Left lobe of liver (tissue), 2 donors: Measurements from ENCODE around the gene IKZF3. TPM values are rescaled to one million over a fixed set of nuclear protein-coding genes. Genes with fewer than 3 reads are reported as not detected.

Source experiments
- ATAC-seq: fragments of 200-7000 bp; cut with Tn5 transposase; one replicate; pipeline ENCODE4 v1.9.1; 2020; ENCODE audit warnings: mild to moderate bottlenecking, moderate library complexity
- DNase-seq: peaks from one replicate; pipeline ENCODE4 v3.0.0-alpha.2; 2020; ENCODE audit warnings: low spot score
- total RNA-seq: library from RNA; stranded (reverse); gene quantifications from one replicate; pipeline ENCODE4 v1.2.1, GENCODE V29; 2021
- donor health status: DM: no; HTN: no; CAD: no; lungs with moderate emphysema.
- donor health status: DM: no; HTN: yes; CAD: no.

The IKZF3 gene
- total RNA-seq, 1 donor from 2014 or later: 0.63 TPM

DNA sequence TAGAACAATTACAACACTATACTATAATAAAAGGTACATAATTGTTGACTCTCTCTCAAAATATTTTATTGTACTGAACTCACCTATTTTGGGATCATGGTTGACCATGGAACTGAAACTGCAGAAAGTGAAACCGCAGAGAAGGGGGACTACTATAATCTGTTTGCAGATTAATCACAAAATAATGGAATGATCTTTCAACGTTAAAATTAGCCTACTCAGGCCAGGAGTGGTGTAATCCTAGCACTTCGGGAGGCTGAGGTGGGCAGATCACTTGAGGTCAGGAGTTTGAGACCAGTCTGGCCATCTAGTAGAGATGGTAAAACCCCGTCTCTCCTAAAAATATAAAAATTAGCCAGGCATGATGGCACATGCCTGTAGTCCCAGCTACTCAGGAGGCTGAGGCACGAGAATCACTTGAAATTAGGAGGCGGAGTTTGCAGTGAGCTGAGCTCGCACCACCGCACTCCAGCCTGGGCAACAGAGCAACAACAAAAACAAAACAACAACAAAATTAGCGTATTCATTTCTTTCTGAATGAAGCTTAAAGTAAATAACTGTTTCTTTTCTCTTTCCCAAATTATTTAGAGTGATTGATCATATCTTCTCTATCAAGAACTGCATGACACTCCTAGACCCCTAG, 45.6 kb downstream of the IKZF3 start:
- no peak for DNase-seq
- no peak for ATAC-seq

DNA sequence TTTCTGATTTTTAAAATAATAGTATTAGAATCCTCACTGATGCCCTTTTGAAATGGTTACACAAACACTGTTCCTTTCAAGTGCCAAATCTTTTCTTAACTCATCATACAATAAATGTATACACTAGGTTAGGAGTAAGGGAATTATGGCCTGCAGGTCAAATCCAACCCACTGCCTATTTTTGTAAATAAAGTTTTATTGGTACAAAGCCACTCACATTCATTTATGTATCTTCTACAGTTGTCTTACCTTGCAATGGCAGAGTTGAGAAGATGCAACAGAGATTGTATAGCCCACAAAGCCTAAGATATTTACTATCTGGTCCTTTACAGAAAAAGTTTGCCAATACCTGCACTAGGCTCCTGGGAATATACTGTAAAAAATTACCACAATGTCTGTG, 47.8 kb downstream of the IKZF3 start:
- no peak for ATAC-seq

DNA sequence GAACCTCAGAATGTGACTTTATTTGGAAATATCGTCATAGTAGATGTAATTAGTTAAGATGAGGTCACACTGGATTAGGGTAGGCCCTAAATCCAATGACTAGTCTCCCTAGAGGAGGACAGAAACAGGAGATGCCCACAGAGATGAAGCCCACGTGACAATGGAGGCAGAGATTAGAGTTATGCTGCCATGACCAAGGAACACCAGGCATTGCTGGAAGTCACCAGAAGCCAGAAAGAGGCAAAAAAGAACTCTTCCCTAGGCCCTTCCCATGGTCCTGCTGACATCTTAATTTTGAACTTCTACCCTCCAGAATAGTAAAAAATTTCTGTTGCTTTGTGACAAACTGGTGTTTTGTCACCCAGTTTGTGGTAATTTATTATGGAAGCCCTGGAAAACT, 49.6 kb downstream of the IKZF3 start:
- ATAC-seq (no peak), DNase-seq (no peak)

More for the DNA sequence above, 47.8 kb downstream of the IKZF3 start:
- no peak for DNase-seq

DNA sequence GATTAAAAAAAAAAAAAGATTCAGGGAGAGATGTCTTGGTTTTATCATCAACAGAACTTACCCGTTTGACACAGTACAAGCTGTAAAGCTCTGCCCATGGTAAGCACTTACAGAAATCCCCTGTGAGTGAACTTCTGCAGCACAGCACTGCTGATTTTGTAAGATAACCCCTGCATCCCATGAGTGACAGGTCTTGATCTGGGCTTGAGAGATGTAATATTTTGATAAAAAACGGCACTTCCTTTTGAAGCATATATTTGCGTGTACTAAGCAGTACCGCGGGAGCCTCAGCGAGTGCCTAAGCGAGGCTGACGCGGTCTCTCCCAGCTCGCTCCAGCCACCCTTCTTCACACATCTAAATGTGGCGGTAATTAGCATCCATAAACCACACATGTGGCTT, 50.5 kb downstream of the IKZF3 start:
- ATAC-seq (no peak), DNase-seq (no peak)

DNA sequence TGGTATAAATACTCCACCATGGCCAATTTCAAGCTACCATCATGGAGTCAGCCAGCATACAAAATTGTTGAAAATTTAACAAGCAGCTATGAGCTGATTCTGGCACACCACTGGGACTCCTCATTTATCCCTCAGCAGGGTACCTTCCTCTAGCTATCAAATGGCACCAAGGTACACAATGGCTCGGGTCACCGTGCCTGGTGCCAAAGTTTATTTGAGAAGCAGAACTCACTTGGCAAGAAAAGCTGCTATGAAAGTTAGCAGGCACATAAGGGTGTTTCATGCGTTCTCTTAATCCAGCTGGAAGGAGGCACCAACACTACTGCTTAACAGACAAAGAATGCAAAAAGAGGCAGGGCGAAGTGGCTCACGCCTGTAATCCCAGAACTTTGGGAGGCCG, 51.6 kb downstream of the IKZF3 start:
- ATAC-seq (peak; percentile 98), DNase-seq (peak; percentile 62)

DNA sequence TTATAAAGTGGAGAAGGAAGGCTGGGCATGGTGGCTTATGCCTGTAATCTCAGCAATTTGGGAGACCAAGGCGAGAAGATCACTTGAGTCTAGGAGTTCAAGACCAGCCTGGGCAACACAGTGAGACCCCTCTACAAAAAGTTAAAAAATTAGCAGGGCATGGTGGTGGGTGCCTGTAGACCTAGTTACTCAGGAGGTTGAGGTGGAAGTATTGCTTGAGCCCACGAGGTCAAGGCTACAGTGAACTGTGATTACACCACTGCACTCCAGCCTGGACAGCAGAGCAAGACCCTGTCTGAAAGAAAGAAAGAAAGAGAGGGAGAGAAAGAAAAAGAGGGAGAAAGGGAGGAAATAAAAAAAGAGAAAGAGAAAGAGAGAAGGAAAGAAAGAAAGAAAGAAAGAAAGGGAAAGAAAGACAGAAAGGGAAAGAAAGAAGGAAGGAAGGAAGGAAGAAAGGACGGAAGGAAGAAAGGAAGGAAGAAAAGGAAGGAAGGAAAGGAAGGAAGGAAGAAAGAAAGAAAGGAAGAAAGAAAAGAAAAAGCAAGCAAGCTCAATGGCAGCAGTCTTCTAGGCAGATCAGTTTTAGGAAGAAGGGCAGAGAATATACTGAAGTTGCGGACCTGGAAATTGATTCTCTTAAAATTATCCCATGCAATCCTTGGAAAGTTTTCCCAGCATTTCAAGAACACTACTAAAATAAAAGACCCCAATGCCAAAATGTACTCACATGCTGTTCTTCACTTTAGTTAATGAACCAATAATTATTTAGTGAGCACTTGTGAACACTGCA, 53.0 kb downstream of the IKZF3 start:
- ATAC-seq (no peak), DNase-seq (no peak)

DNA sequence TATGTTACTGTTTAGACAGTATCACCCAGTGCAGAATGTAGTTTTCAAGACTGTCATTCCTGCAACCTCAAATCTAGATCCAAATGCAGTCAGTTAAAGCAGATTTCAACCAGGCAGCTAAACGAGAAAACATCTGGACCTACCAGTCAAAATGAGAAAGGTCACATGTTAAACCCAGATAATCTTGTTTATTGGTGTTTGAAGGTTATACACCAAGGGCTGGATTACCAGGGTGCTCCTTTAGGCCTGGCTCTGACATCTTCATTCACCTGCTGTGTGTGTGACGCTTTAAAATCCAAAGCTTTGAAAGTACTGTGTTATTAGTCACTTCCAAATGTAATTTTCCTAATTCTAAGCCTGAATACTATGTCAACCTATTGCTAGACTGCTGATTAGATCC, 54.9 kb downstream of the IKZF3 start:
- no peak for ATAC-seq
- DNase-seq: no peak

DNA sequence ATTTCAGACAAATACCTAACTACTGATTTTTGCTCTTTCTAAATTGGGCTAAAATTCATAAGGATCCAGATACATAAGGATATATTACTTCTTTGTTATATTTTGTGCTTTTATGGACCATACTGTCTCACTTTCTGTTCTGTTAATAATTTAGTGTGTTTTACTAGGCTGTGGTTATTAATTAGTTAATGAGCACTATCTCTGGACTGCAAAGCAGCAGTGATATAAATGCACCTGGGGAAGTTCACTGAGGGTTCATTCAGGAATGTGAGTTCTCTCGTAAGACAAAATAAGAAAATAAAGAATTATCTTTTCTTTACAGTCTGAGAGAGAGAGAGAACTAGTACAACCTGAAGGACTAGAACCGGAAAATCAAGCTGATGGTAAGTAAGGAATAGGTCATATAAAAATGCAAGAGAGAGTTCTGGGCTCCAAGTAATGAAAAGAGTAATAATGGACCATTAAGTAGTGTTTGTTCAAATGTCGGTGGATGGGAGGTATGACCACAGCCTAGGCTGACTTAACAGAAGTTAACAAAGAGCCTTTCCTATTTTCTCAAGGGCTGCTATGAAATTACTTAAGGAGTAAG, 55.6 kb downstream of the IKZF3 start:
- no peak for DNase-seq
- ATAC-seq: no peak

DNA sequence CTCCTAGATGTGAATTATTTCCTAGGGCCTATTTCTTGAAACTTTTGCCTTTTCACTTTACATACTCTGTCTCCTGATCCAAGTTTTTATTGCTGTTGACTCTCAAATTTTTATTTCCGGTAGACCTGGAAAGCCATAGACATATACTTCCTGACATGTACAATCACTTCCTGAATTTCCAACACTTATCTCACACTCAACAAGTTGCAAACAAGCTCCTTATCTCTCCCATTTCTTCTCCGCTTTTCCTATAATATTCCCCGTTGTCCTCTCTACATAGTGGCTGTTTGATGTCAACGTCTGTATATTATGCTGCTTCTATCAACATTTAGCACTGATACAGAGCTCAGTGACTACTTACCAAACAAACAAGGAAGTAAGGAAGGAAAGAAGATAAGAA, 59.3 kb downstream of the IKZF3 start:
- no peak for DNase-seq
- ATAC-seq: no peak

DNA sequence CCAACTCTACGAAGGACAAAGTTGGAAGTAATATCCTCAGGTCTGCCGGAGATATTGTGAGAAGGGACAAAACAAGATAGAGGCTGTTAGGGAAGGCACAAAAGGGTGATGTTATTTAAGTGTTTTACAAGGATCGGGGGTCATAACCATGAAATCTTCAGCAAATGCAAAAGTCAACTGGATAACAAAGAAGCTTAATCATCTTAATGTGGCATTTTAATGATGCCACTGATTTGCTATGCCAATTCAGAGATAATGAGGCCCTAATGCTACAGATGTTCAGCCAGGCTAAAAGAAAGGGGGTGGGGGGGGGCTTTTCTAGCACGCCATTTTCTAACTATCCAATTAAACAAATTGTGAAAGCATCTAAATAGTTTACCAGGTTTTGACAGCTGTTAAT, 63.1 kb downstream of the IKZF3 start:
- ATAC-seq: no peak

DNA sequence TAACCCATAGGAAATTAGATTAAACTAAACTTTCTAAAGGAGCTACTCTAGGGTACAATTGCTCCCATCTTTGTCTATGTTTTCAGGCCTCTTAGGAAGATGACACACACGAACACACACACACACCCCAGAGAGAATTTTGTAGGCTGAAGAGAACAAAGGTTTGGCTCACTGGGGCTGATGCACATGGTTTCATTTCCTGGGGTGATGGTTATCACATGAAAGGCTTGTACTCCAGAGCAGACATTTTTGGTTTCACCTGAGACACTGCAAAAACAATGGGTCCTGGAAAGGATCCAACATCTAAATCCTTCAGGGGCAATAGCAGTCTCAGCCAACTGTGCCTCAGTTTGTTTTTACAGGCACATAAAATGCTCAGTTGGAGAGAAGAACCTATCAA, 63.6 kb downstream of the IKZF3 start:
- DNase-seq (no peak), ATAC-seq (no peak)

More for the DNA sequence above, 63.1 kb downstream of the IKZF3 start:
- no peak for DNase-seq

DNA sequence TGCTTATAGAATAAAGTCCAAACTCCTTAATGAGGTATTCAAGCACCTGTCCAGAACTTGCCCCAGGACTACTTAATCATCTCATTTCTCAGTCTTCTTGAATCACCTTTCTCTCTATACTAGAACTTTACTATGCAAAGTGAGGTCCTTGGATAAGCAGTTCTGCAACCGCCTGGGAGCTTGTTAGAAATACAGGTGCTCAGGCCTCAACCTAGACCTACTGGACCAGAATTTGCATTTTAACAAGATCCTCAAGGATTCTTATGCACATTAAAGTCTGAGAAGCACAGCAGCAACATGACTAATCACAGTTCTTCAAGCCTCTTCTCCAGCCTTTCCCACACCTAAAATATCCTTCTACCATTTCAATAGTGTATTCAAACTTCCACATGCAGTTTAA, 64.7 kb downstream of the IKZF3 start:
- ATAC-seq: no peak

DNA sequence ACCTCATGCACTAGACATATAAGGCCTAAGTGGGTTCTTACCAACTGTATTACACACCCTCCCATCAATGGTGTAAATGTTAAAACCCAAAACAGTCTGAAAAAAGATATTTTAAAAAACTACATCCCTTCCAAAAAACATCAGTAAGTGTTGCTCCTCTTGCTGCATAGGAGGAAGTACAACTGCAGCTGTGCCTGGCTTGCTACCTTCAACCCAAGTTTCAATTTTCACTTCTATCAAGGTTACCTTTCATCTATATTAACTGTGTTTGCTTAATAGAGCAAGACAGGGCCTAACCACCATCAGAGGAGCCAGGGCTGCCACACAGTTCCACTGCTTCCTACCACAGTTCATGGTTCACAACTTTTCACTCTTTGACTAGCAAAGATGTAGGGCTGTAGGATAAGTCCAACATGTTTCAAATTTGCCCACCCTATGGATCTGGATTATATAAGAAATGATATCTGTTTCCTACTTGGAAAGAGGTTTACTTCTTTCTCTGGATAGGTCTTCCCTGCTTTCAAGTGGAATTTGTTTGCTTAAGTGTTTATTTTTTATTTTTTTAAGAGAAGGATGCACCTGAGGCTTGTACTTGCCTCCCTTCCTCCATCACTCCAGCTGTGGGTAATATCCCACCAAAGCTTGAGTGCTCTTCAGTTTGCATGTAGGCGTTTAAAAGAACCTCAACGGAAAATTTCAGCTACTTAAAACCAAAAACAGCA, 69.7 kb downstream of the IKZF3 start:
- DNase-seq: no peak

More for the DNA sequence above, 64.7 kb downstream of the IKZF3 start:
- DNase-seq: no peak

DNA sequence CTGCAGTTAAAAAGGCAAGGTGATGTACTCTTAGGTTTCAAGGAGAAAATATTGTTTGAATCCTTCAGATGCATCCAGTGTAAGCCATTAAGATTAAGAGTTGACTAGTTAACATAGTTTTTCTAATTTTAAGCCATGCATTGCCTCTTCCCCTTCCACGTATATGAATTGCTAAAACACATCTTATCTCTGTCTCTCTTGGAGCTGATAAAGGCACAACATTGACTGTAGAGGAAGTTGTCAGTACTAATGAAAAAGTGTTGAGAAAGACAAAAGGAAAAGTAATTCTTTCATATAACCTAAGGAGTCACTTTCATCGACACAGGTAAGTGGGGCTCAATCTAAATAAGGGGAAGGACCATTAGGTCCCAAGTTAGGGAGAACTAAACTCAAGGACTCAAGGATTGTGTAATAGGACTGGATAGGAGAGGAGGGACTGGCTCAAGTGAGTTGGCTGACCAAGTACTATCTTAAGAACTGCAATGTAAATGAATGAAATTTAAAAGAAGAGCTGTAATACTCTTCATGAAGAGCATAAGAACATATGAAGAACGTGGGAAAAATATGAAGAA, 70.7 kb downstream of the IKZF3 start:
- DNase-seq (no peak), ATAC-seq (no peak)

More for the DNA sequence above, 69.7 kb downstream of the IKZF3 start:
- ATAC-seq: no peak

DNA sequence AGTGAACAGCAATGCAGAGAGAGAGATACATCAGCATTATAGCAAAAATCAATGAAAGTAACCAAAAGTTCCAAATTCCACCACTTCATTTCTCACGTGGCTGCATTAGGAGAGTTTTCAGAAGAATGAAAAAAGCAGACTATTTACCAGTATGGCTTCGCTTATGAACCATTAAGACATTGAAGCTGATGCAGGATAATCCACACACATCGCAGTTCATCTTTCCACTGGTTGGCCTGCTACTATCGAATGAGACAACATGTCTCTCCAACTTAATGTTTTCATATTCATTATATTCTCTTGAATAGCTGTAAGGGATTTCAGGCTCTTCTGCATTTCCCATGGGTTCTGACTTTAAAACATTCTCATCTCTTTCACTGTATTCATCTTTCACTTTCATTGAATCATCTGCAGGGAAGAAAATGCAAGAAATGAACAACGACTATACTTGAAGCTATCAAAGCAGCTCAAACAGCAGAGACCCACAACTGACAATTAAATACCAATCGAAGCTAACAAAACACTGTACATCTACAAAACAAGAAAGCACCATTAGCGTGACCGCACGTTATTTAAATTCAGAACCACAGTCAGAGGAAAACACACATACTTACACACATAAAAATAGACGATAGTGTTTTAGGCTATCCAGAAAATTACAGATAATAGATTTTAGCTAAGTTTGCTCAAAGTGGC, 71.4 kb downstream of the IKZF3 start:
- ATAC-seq (no peak), DNase-seq (no peak)

DNA sequence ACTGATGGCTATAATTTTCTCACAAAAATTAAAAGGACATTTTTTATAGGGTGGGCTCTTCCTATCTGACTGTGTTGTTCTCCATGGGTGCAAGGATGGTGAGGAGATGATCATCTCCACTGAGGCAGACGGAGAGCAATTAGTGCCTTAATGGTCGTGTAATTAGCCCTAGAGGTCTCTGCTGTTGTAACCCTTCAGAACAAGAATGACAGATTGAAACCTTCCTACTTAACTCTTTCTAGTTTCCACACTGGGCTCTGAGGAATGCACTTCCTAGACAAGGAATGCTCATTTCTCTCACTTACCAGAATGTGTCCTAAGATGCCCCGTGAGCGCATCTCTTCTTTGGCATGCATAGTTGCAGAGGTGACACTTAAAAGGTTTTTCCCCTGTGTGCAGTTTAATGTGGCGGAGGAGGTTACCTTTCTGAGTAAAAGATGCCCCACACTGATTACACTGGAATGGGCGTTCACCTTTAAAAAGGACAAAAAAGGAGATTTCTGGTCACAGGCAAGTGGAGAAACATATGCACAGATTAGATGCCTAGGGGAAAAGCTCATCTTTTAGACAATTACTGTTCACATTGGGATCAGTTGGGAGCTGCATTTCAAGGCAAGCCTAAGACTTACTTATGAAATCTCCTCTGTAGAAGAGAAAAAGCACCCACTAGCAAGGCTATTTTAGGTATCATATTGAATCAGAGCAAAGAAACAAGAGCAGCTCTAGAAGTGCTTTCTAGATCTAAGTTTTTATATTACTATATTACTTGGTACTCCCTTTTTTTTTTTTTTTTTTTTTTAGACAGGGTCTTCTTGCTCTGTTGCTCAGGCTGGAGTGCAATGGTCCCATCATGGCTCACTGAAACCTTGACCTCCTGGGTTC, 72.8 kb downstream of the IKZF3 start:
- ATAC-seq (no peak), DNase-seq (no peak)

DNA sequence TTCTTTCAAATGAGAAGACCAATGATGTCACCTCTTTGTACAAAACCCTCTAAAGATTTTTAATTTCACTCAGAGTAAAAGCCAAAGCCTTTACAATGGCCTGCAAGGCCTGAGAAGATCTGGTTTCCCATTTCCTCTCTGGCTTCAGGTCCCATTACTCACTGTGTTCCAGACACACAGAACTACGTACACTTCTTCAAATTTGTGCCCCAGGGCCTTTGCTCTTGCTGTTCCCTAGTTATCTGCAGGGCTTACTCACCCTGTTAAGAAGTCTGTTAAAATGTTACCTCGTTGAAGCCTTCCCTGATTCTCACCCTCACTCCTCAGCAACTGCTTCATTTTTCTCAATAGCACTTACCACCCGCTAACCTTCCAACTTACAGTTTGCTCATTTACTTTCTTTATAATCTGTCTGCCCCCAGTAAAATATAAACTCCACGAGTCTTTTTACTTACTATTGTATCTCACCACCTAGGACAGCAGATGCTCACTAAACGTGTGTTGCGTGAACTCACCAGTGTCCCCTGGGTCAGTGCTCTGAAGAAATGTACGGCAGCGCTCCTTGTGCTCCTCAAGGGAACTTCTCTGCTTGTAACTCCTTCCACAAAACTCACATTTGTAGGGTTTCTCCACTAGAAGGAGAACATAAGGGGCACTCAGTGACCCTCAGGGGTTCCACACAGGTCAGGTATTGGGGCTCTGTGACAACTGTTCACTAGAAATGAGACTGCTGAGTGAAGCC, 76.2 kb downstream of the IKZF3 start:
- DNase-seq: no peak
- ATAC-seq: no peak

DNA sequence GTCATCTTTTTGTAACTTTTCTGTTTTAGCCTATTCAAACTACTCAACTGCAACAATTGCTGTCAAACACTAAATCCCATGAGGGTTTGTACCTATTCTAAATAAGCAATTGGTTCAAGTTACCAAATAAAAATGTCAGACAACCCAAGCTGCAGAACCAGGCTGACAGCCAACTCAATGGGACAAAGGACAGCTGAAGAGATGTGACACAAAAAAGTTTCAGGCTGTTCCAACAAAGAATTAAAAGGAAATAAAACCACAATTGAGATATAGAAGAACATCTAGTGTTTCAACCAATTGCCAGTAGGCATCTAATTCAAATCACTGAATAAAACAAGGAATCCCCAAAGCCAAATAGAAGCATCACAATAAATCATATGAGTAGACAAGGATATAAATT, 77.1 kb downstream of the IKZF3 start:
- DNase-seq: no peak
- ATAC-seq: peak; percentile 64

DNA sequence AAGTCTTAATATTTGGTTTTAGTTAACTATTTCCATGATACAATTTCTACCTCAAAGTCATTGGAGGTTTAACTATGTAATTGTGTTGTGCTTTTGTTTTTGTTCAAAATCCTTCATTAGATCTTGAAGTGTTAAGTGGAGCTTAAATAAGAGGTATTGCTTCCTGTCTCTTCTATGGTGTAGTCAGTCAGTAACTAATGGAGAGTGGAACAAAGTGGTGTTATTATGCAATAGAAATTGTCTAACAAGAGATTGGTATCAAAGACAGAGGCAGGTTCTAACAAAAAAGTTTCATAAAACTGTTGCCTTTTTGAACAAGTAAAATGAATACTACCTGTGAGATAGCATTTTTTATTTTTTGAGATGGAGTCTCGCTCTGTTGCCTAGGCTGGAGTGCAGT, 81.1 kb downstream of the IKZF3 start:
- ATAC-seq (no peak), DNase-seq (no peak)
